Measurements from ENCODE around the gene FNBP1L.

Gene FNBP1L

GRCh38 chr1:93489756-93490155 is 41.8 kb downstream of the FNBP1L start:
- no peak for DNase-seq (ENCODE audit: low spot score)

DNA sequence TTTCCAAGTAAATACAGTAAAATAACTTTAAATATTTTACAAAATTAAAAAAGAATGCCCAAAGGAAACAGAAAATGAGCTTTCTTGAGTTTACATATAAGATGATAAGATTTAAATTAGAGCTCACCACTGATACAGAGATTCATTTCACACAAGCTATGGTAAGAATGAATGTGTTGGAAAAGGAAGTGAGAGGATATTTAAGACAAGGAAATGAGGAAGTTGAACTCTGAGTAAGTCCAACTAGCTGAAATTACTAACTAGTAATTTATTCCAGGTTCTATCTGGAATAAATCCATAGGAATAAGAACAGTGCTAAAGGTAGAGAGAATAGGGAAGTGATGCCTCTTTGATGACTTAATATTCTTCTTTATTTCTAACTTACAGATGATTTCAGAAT is 42.4 kb downstream of the FNBP1L start:
- DNase-seq (ENCODE audit: low spot score): no peak

- DNase-seq (ENCODE audit: low spot score): no peak
Measured at GRCh38 chr1:93495911-93496310, 48.0 kb downstream of the FNBP1L start.

DNA sequence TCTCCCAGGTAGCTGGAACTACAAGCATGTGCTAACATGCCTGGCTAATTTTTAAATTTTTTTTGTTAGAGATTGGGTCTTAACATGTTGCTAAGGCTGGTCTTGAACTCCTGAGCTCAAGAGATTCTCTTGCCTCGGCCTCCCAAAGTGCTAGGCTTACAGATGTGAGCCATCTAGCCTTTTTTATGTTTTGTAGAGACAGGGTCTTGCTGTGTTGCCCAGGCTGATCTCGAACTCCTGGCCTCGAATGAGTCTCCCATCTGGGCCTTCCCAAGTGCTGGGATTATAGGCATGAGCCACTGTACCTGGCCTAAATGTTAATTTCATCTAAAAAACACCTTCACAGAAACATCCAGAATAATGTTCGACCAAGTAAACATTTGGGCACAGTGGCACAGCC is 48.6 kb downstream of the FNBP1L start:
- DNase-seq (ENCODE audit: low spot score): no peak

- no peak for DNase-seq (ENCODE audit: low spot score)
Measured at GRCh38 chr1:93499075-93499474, 51.2 kb downstream of the FNBP1L start.

DNA sequence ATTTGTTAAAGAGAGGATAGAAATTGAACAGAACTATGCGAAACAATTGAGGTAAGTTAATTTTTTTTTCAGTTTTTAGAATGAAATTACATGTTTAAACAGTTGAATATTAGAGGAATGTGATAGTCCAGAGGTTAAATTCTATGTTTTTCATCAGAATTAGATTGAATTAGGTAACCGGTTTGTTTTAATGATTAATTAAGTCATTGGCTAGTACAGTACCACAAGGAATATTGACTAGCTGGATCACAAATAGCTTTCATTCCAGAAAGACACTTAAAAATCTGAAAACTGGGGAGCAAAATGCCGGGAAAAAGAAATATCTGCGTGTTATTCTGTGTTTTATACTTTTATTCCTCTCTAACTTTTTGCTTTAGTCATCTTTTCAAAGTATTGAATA is 51.6 kb downstream of the FNBP1L start:
- DNase-seq (ENCODE audit: low spot score): no peak

DNA sequence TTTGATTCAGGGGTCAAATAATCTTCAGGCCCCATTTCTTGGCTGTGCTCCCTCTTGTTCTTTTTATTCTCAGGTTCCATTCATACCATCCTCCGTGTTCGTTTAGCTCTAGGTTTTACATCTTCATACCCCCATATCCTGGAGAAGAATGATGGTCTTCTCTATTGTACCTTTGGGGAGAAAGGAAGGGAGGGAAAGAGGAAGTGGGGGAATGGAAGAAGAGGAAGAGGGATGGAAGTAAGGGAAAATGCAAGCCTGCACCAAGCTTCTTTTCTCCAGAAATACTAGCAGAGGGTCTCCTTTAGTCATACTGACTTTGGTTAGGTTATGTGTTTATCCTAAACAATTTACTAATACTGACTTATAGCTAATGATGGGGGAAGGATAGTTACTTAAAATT is 52.4 kb downstream of the FNBP1L start:
- no peak for DNase-seq (ENCODE audit: low spot score)

DNA sequence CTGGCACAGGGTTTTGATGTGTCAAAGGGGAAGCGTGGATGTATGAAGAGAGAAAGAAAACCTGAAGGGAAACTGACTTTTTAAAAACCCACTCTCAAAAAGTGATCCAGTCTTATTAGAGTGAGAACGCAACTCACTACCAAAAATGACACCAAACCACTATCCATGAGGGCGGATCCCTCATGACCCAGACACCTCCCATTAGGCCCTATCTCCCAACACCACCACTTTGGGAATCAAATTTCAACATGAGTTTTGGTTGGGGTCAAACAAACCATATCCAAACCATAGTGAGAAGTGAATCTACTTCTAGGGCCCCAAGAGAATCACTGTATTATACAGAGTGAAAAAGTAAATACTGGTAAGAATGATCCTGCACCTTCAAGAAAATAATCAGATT is 53.5 kb downstream of the FNBP1L start:
- DNase-seq (ENCODE audit: low spot score): no peak

GRCh38 chr1:93501829-93502369 is 54.0 kb downstream of the FNBP1L start:
- no peak for DNase-seq (ENCODE audit: low spot score)

DNA sequence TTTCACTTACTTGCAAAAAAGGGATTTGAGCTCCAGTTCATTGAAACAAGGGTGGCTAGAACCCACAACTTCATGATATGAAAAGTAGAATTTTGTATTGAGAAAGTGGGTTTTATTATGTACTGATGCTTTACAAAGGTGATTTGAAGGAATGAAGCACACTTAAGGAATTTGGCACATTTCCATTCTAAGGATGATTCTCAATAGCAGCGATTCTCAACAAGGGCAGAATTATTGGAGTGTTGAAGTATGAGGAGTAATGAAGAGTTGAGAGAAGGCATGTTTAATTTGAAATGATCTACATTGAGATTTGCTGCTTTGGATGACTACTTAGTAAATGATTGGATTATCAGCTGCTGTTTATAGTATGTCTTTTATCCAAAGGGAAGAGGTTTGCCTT is 54.7 kb downstream of the FNBP1L start:
- no peak for DNase-seq (ENCODE audit: low spot score)

- no peak for DNase-seq (ENCODE audit: low spot score)
Measured at GRCh38 chr1:93503163-93503562, 55.2 kb downstream of the FNBP1L start.

GRCh38 chr1:93503816-93504215 is 55.9 kb downstream of the FNBP1L start:
- DNase-seq (ENCODE audit: low spot score): no peak

- no peak for DNase-seq (ENCODE audit: low spot score)
Measured at GRCh38 chr1:93504247-93505033, 56.5 kb downstream of the FNBP1L start.

DNA sequence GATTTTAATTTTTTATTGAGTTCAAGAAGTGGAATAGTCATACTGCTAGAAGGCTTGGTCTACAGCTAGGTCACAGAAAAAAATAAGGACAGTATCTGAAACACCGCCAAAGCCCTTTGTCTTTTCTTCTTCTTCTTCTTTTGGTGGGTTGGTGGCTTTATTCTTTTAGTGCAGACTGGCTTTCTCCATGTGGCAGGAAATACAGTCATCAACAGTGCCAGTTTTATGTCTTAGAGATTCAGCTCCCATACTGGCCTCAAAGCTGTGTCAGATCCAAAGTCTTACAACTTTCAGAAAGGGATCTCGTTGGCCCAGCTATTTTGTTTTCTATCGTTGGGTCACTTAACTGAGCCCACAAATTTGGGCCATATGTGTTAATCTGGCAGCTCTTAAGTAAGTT is 58.2 kb downstream of the FNBP1L start:
- DNase-seq (ENCODE audit: low spot score): no peak

DNA sequence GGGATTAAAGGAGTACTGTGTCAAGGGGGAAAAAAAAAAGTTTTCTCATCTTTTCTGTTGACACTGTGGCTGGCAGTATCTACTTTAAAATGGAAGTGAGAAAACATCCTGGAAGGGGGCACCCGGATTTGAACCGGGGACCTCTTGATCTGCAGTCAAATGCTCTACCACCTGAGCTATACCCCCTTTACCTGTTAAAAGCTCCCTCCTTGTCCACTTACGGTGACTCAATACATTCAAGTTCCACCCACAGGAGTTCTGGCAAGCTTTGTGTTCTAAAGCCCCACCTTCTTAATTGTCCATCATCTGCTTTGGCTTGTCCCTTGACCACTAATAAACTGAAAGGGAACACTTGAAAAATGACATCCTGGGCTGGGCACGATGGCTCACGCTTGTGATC is 68.2 kb downstream of the FNBP1L start:
- DNase-seq (ENCODE audit: low spot score): no peak

DNA sequence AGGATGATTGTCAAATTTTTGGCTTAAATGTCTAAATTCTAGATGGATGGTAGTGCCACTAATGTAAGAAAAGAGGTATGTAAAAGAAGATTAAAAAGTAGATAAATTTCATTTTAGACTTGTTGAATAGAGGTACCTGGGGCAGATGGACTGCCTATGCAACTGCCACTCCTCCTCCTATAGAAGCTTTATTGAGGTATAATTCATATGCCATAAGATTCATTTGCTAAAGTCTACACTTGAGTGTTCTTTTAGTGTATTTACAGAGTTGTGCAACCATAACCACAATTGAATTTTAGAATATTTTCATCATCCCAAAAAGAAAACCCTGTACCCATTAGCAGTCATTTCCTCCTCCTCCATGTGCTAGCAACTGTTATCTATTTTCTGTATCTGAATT is 70.6 kb downstream of the FNBP1L start:
- no peak for DNase-seq (ENCODE audit: low spot score)

DNA sequence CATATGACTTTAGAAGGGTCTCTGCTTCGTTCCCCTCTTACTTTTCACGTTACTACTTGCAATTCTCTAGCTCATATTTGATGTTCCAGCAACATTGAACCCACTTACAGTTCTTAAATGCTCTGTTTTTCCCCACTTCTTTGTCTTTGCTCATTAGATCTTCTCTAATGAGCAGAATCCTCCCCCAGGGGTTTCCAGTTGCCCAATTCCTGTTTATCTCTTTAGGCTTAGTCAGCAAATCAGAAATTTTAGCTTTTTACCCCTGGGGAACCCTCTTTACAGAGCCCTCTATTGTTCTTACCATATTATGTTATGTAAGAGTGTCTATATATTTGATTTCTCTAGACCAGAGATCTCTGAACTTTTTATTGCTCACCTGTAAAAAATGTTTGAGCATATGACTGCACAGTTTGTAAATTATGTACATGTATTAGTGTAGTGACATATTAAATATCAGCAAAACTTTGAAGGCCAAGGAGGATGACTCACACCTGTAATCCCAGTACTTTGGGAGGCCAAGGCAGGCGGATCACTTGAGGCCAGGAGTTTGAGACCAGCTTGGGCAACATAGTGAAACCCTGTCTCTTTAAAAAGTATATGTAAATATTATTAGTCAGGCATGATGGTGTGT is 71.4 kb downstream of the FNBP1L start:
- no peak for DNase-seq (ENCODE audit: low spot score)

DNA sequence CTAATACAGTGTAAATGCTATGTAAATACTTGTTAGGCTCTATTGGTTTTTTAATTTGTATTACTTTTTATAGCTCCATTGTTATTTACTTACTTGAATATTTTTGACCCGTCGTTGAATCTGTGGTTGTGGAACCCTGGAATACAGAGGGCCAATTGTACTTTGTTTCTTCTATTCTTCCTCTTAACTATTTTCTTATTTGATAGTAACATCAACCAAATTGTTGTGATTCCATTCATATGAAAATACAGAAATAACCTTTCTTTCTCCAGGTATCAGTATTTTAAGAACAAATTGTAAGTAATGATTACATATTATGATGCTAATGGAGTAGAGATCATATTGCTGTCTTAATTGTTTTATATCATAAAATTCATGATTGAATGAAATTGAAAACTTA is 73.7 kb downstream of the FNBP1L start:
- no peak for DNase-seq (ENCODE audit: low spot score)

GRCh38 chr1:93522721-93523120 is 74.8 kb downstream of the FNBP1L start:
- DNase-seq (ENCODE audit: low spot score): no peak

GRCh38 chr1:93525431-93525830 is 77.5 kb downstream of the FNBP1L start:
- DNase-seq (ENCODE audit: low spot score): no peak

DNA sequence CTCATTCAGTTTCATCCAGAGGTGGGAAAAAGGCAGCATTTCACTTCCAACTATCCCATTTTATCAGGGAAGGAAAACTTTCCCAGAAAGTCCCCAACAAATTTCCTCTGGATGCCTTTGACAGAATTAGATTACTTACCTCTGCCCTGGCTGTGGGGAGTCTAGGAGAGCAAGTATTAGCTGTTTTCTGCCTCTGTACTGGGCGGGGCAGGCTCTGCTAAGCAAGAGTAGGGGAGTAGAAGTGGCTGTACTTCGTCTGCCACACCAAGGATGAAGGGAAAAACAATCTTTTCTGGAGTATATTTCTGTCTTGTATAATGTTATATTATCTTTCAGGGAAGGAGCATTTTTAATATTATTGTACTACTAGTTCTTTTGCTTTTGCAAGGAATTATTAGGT is 78.5 kb downstream of the FNBP1L start:
- no peak for DNase-seq (ENCODE audit: low spot score)

GRCh38 chr1:93528412-93528811 is 80.5 kb downstream of the FNBP1L start:
- DNase-seq (ENCODE audit: low spot score): no peak

GRCh38 chr1:93531193-93531592 is 83.3 kb downstream of the FNBP1L start:
- no peak for DNase-seq (ENCODE audit: low spot score)
